K562 (cell line): ENCODE results near the gene LYRM7. TPM values are rescaled to one million over a fixed set of nuclear protein-coding genes. Genes with fewer than 3 reads are reported as not detected.
A peak's percentile ranks its signal among the peaks of the same experiment; 100 is the strongest.

Experiments used
- BHLHE40 ChIP-seq: IDR thresholded peaks from 2 replicates; pipeline ENCODE4 v1.6.1; 2011; ENCODE audit warnings: low read length, improper control_type of control experiment
- ELK3 ChIP-seq: fragments of 450-650 bp; formaldehyde crosslinking; IDR thresholded peaks from 2 replicates; pipeline ENCODE4 v1.4.0; 2020; ENCODE audit warnings: mild to moderate bottlenecking
- FOXK2 ChIP-seq, 2 experiments: fragments of 450-650 bp; IDR thresholded peaks in 1 of 2; conservative IDR thresholded peaks in 1 of 2; 2 replicates each; pipeline ENCODE4 v1.6.1; 2016; ENCODE audit warnings: low read depth in 2 of 2, mild to moderate bottlenecking in 1 of 2
- FOXP4 ChIP-seq: sonication (generic); formaldehyde crosslinking; IDR thresholded peaks from 2 replicates; pipeline ENCODE4 v1.8.0; 2022; ENCODE audit warnings: mild to moderate bottlenecking, missing genetic modification reagents, borderline replicate concordance
- KDM4B ChIP-seq, 2 experiments: fragments of 450-650 bp in 1 of 2; sonication (generic) in 1 of 2; IDR thresholded peaks; 2 replicates each; pipeline ENCODE4 v1.6.1; 2016 to 2017; ENCODE audit warnings: borderline replicate concordance in 2 of 2, antibody characterized with exemption in 1 of 2, low read depth in 1 of 2, mild to moderate bottlenecking in 1 of 2
- MNT ChIP-seq, 2 experiments: fragments of 450-650 bp; conservative IDR thresholded peaks; 2 replicates each; pipeline ENCODE4 v1.6.1; 2017; ENCODE audit warnings: mild to moderate bottlenecking in 2 of 2, moderate library complexity in 2 of 2
- MYC ChIP-seq, 2 experiments: fragments of 250-450 bp in 1 of 2; sonication (Bioruptor Pico) in 1 of 2; IDR thresholded peaks; 2 replicates each; pipeline versions ENCODE4 v1.5.1 to v1.6.1; 2012 to 2021; ENCODE audit warnings: low read depth in 2 of 2, borderline replicate concordance in 1 of 2, improper control_type of control experiment in 1 of 2, low read length in 1 of 2, mild to moderate bottlenecking in 1 of 2, moderate library complexity in 1 of 2
- NFIC ChIP-seq: fragments of 450-650 bp; IDR thresholded peaks from 2 replicates; pipeline ENCODE4 v1.6.1; 2017; ENCODE audit warnings: mild to moderate bottlenecking, inconsistent platforms
- PHF21A ChIP-seq: fragments of 450-650 bp; IDR thresholded peaks from 2 replicates; pipeline ENCODE4 v1.6.1; 2017; ENCODE audit warnings: low read depth, borderline replicate concordance
- PML ChIP-seq: IDR thresholded peaks from 2 replicates; pipeline ENCODE4 v1.6.1; 2012; ENCODE audit warnings: low read length, inconsistent platforms
- POLR2A ChIP-seq: fragments of 450-650 bp; conservative IDR thresholded peaks from 2 replicates; pipeline ENCODE4 v1.6.1; 2016
- RAD21 ChIP-seq, 2 experiments: fragments of 250-450 bp in 1 of 2; fragments of 450-650 bp in 1 of 2; sonication (Bioruptor Pico) in 1 of 2; formaldehyde crosslinking in 1 of 2; IDR thresholded peaks in 1 of 2; conservative IDR thresholded peaks in 1 of 2; 2 replicates each; pipeline versions ENCODE4 v1.4.0 to v1.8.0; 2020 to 2022; ENCODE audit warnings: mild to moderate bottlenecking in 2 of 2, moderate library complexity in 1 of 2
- SP1 ChIP-seq: sonication (generic); formaldehyde crosslinking; IDR thresholded peaks from 2 replicates; pipeline ENCODE4 v1.8.1; 2022; ENCODE audit warnings: mild to moderate bottlenecking, missing genetic modification reagents
- TAF1 ChIP-seq: IDR thresholded peaks from 2 replicates; pipeline ENCODE4 v1.6.1; 2011; ENCODE audit warnings: mild to moderate bottlenecking, low read length, moderate library complexity; ENCODE audit not compliant: insufficient read depth, control insufficient read depth, severe bottlenecking; ENCODE audit errors: extremely low read depth
- TBP ChIP-seq: optimal IDR thresholded peaks from 2 replicates; pipeline ENCODE3; 2011; ENCODE audit warnings: low read depth, low read length, improper control_type of control experiment
- TCF3 ChIP-seq: sonication (generic); formaldehyde crosslinking; IDR thresholded peaks from 2 replicates; pipeline ENCODE4 v1.4.0; 2020; ENCODE audit warnings: mild to moderate bottlenecking, missing genetic modification reagents
- ZBTB2 ChIP-seq: fragments of 450-650 bp; IDR thresholded peaks from 2 replicates; pipeline ENCODE4 v1.6.1; 2016; ENCODE audit warnings: antibody characterized with exemption
- ZEB2 ChIP-seq: fragments of 450-650 bp; IDR thresholded peaks from 2 replicates; pipeline ENCODE4 v1.6.1; 2016
- ZFP36 ChIP-seq: fragments of 150-350 bp; IDR thresholded peaks from 2 replicates; pipeline ENCODE4 v1.6.1; 2018; ENCODE audit warnings: low read length, low read depth; ENCODE audit not compliant: partially characterized antibody
- ZFX ChIP-seq: sonication (generic); formaldehyde crosslinking; IDR thresholded peaks from 2 replicates; pipeline ENCODE4 v1.8.0; 2022; ENCODE audit warnings: mild to moderate bottlenecking, missing genetic modification reagents, moderate library complexity
- ZNF184 ChIP-seq: sonication (generic); formaldehyde crosslinking; IDR thresholded peaks from 2 replicates; pipeline ENCODE4 v1.5.0; 2020; ENCODE audit warnings: missing genetic modification reagents
- ZNF444 ChIP-seq: fragments of 250-450 bp; sonication (Bioruptor Pico); IDR thresholded peaks from 2 replicates; pipeline ENCODE4 v1.4.0; 2020; ENCODE audit warnings: mild to moderate bottlenecking, moderate library complexity
- polyA plus RNA-seq, 8 experiments: library from polyadenylated mRNA; depleted of rRNA in 4 of 8; stranded (reverse) in 5 of 8; unstranded in 3 of 8; fragments of >200 nt; fragmentation: Nextera tagmentation in 2 of 8; fragmentation: Illumina TruSeq in 1 of 8; extraction: Ambion mirVana in 2 of 8; extraction: Trizol in 1 of 8; gene quantifications; 2 replicates each; pipeline versions ENCODE4 v1.2.1 to v1.2.3, GENCODE V29; 2011 to 2014; ENCODE audit warnings: inconsistent platforms in 1 of 8, missing spikeins in 1 of 8
- total RNA-seq, 7 experiments: library from RNA; depleted of rRNA in 6 of 7; stranded (reverse); fragments of >200 nt in 6 of 7; fragmentation: Illumina TruSeq in 2 of 7; extraction: Trizol in 2 of 7; gene quantifications; 2 replicates each; pipeline versions ENCODE4 v1.2.1 to v1.2.3, GENCODE V29; 2011 to 2021; ENCODE audit warnings: low replicate concordance in 1 of 7

LYRM7 gene
- total and polyA plus RNA-seq, 9 of the 15 experiments (the other 6 are each of a cell fraction or from before 2014, with no cell fraction given) = 16.2 to 70.1 (median 33.3) TPM

GRCh38 chr5:131165119-131165727, 5.5 kb upstream of the LYRM7 start, which contains the start of gene HINT1 (continued):
- TF ChIP-seq TBP (peak; percentile 85), FOXK2 (conservative IDR thresholded peaks at IDR 0.05 in 1 of 2, IDR thresholded peaks at IDR 0.05 in 1 of 2; ENCODE audit: low read depth in 2 of 2) (no peak), NFIC (0 out of 2 replicates have a peak, but pooled peaks have one; percentile 2), BHLHE40 (peak; percentile 68), PHF21A (no peak), POLR2A (peak; percentile 90), RAD21 (CRISPR knock-in tag; conservative IDR thresholded peaks at IDR 0.05 in 1 of 2, IDR thresholded peaks at IDR 0.05 in 1 of 2) (peak in 1 of 2 experiments; percentile 34; a peak in 2 of 4 replicates), ZFP36 (peak; percentile 49), SP1 (0 out of 2 replicates have a peak, but pooled peaks have one; percentile 35), TCF3 (peak; percentile 5; the same call in 1 of the 2 replicates), TAF1 (peak; percentile 91), ELK3 (CRISPR knock-in tag) (peak; percentile 47; the same call in 1 of the 2 replicates), MNT (conservative IDR thresholded peaks at IDR 0.05) (peak; percentile 48 to 50), MYC (IDR thresholded peaks at IDR 0.05; ENCODE audit: low read depth, low read length) (peak; percentile 64; the same call in 1 of the 2 replicates), MYC (CRISPR knock-in tag; IDR thresholded peaks at IDR 0.05; ENCODE audit: borderline replicate concordance, low read depth) (no peak), ZBTB2 (peak; percentile 99), ZFX (CRISPR knock-in tag) (peak; percentile 45; the same call in 1 of the 2 replicates), KDM4B (IDR thresholded peaks at IDR 0.05; ENCODE audit: borderline replicate concordance in 2 of 2, low read depth in 1 of 2) (peak in 1 of 2 experiments; percentile 59; a peak in 1 of 4 replicates), FOXP4 (no peak), PML (peak; percentile 57), ZNF184 (CRISPR knock-in tag) (no peak), ZNF444 (no peak), ZEB2 (0 out of 2 replicates have a peak, but pooled peaks have one; percentile 37)
